Smooth muscle cell (in vitro differentiated cells): ENCODE measurements around the gene BCL2A1. TPM values are rescaled to one million over a fixed set of nuclear protein-coding genes. Genes with fewer than 3 reads are reported as not detected.

ENCODE experiments used
- DNase-seq: peaks from one replicate; lab custom pipeline; 2025; ENCODE audit not compliant: unreplicated experiment; lab: John Stamatoyannopoulos, UW
- H2AFZ ChIP-seq: fragments of 200-600 bp; sonication (generic); 2 replicates; pipeline ENCODE4 v1.6.0; 2016; ENCODE audit warnings: antibody characterized with exemption, low read depth, mild to moderate bottlenecking
- H3F3A ChIP-seq: fragments of 200-600 bp; sonication (generic); 2 replicates; pipeline ENCODE4 v1.6.0; 2017; ENCODE audit warnings: antibody characterized with exemption, low read depth
- H3K27ac ChIP-seq: fragments of 200-600 bp; sonication (generic); 2 replicates; pipeline ENCODE4 v1.5.1; 2016; ENCODE audit warnings: low read depth, mild to moderate bottlenecking
- H3K27me3 ChIP-seq: fragments of 200-600 bp; sonication (generic); 2 replicates; pipeline ENCODE4 v1.6.1; 2016; ENCODE audit warnings: low read depth, mild to moderate bottlenecking
- H3K36me3 ChIP-seq: fragments of 200-600 bp; sonication (generic); 2 replicates; pipeline ENCODE4 v1.5.1; 2016; ENCODE audit warnings: low read depth
- H3K4me1 ChIP-seq: fragments of 200-600 bp; sonication (generic); 2 replicates; pipeline ENCODE4 v1.5.1; 2016; ENCODE audit warnings: low read depth
- H3K4me2 ChIP-seq: fragments of 200-600 bp; sonication (generic); 2 replicates; pipeline ENCODE4 v1.6.0; 2016; ENCODE audit warnings: mild to moderate bottlenecking
- H3K4me3 ChIP-seq: fragments of 200-600 bp; sonication (generic); 2 replicates; pipeline ENCODE4 v1.5.1; 2016; ENCODE audit warnings: mild to moderate bottlenecking
- H3K79me2 ChIP-seq: fragments of 200-600 bp; sonication (generic); 2 replicates; pipeline ENCODE4 v1.6.0; 2016; ENCODE audit warnings: low read depth, mild to moderate bottlenecking
- H3K9ac ChIP-seq: fragments of 200-600 bp; sonication (generic); 2 replicates; pipeline ENCODE4 v1.6.0; 2016; ENCODE audit warnings: low read depth
- H3K9me3 ChIP-seq: fragments of 200-600 bp; sonication (generic); replicated peaks from 2 replicates; pipeline ENCODE4 v1.5.1; 2016; ENCODE audit warnings: low read depth
- H4K20me1 ChIP-seq: fragments of 200-600 bp; sonication (generic); 2 replicates; pipeline ENCODE4 v1.6.0; 2016; ENCODE audit warnings: low read depth
- WGBS: methylation state at CpG from one replicate; pipeline ENCODE4 v1.1.7; 2016; ENCODE audit warnings: low lambda C conversion rate; 5-methylcytosine and 5-hydroxymethylcytosine counted together
- polyA plus RNA-seq: library from polyadenylated mRNA; unstranded; fragments of >200 nt; fragmentation: Nextera tagmentation; extraction: Ambion mirVana; gene quantifications from 2 replicates; pipeline ENCODE4 v1.2.1, GENCODE V29; 2016
- total RNA-seq: library from RNA; depleted of rRNA; stranded (reverse); fragments of >200 nt; gene quantifications from 2 replicates; pipeline ENCODE4 v1.2.3, GENCODE V29; 2014
- TF ChIP-seq, protein P1 (sequence below): fragments of 200-600 bp; sonication (generic); IDR thresholded peaks from 2 replicates; pipeline ENCODE4 v1.5.1; 2017; ENCODE audit warnings: borderline replicate concordance, mild to moderate bottlenecking, antibody characterized with exemption; ENCODE audit not compliant: insufficient read depth, poor library complexity, severe bottlenecking

Gene BCL2A1
- total and polyA plus RNA-seq, 2 experiments from 2014 or later: 13.4 to 18.2 TPM

DNA sequence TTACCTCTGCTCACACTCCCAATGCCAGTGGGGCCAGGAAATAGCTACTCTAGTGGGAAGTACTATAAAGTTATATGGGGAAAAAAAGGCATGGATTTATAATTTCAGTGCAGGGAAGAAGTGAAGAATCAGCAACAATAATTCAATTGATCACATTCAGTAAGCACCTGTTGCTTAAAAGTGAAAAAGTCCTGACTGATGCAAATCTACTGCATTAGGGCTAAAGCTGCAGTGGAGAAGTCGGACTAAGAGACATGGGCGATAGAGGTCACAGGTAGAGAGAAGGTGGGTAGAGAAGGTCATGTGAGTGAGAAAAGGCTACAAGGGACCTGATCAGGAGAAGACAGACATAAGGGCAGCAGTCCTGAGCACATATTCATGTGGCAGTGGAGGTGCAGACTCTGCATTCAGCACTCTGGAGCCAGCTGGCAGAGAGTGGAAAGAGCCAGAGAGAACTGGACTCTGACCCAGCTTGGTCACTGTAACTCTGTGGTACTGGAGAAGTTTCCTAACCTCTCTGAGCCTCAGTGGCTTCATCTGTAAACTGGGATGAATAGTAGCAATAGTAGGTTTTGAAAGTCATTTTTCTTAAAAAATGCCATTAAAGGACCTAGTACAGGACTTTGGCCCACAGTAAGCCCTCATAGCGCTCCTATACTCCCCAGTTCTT, 17.6 kb upstream of the BCL2A1 start:
- TF ChIP-seq, protein P1, sequence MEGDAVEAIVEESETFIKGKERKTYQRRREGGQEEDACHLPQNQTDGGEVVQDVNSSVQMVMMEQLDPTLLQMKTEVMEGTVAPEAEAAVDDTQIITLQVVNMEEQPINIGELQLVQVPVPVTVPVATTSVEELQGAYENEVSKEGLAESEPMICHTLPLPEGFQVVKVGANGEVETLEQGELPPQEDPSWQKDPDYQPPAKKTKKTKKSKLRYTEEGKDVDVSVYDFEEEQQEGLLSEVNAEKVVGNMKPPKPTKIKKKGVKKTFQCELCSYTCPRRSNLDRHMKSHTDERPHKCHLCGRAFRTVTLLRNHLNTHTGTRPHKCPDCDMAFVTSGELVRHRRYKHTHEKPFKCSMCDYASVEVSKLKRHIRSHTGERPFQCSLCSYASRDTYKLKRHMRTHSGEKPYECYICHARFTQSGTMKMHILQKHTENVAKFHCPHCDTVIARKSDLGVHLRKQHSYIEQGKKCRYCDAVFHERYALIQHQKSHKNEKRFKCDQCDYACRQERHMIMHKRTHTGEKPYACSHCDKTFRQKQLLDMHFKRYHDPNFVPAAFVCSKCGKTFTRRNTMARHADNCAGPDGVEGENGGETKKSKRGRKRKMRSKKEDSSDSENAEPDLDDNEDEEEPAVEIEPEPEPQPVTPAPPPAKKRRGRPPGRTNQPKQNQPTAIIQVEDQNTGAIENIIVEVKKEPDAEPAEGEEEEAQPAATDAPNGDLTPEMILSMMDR: no peak
- no peak overlapping the region for H3K27ac ChIP-seq
- H3K79me2 ChIP-seq: no peaks in the 10 kb centered on the region
- 99% methylated on average over 3 of the region's 3 CpGs for WGBS
- H3K9me3 ChIP-seq: no peaks in the 10 kb centered on the region
- no peak overlapping the region for H3K9ac ChIP-seq
- no peaks in the 10 kb centered on the region for H3K4me1 ChIP-seq
- H3K4me2 ChIP-seq: no peak overlapping the region
- H3K27me3 ChIP-seq: no peaks in the 10 kb centered on the region
- H2AFZ ChIP-seq: no peak overlapping the region
- H3F3A ChIP-seq: no peaks in the 10 kb centered on the region
- H4K20me1 ChIP-seq: no peaks in the 10 kb centered on the region
- no peak for DNase-seq
- H3K4me3 ChIP-seq: no peak overlapping the region
- H3K36me3 ChIP-seq: no peaks in the 10 kb centered on the region

DNA sequence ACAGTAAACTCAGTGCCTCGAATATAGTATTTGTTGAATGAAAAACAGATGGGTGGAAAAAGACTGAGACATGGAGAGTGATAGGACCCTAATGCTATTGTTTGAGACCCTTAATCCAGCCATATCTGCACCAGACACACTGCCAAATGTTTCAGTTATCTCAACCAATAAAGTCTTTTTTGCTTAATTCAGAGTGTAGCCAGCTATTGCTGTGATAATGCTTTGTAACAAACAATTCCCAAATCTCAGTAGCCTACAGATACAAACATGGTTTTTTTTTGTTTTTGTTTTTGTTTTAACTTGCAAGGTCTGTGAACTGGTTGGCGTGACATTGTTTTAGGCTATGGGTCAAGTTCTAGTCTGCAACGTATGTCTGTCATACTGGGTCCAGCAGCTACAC, 17.0 kb upstream of the BCL2A1 start:
- no peak for DNase-seq
- Histone ChIP-seq H2AFZ (no peak overlapping the region), H4K20me1 (no peaks in the 10 kb centered on the region), H3K4me1 (no peaks in the 10 kb centered on the region), H3K27me3 (no peaks in the 10 kb centered on the region), H3K27ac (no peak overlapping the region), H3F3A (no peaks in the 10 kb centered on the region), H3K9ac (no peak overlapping the region), H3K4me3 (no peak overlapping the region), H3K79me2 (no peaks in the 10 kb centered on the region), H3K9me3 (no peaks in the 10 kb centered on the region), H3K4me2 (no peak overlapping the region), H3K36me3 (no peaks in the 10 kb centered on the region)
- WGBS: 90% methylated on average over 3 of the region's 3 CpGs
- TF ChIP-seq, protein P1: no peak

DNA sequence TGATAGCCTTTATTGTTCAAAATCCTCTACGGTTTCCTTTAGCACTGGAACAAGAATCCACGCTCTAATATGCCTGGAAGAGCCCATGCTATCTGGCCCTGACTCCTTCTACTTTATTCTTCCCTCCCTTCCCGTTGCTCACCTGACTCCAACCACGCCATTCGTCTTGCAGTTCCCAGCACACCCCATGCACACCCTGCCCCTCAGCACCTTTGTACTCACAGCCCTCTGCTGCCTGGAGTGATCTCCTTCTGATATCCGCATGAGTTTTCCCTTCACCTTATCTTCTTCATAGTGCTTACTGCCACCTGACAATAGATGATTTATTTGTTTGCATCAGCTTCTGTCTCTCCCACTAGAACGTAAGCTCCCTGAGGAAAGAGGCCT, 16.6 kb upstream of the BCL2A1 start:
- H3K9ac ChIP-seq: no peak overlapping the region
- H2AFZ ChIP-seq: no peak overlapping the region
- DNase-seq: no peak
- H3K9me3 ChIP-seq: no peaks in the 10 kb centered on the region
- no peaks in the 10 kb centered on the region for H3K36me3 ChIP-seq
- no peak overlapping the region for H3K27ac ChIP-seq
- H3F3A ChIP-seq: no peaks in the 10 kb centered on the region
- 90% methylated on average over 7 of the region's 7 CpGs for WGBS
- no peaks in the 10 kb centered on the region for H4K20me1 ChIP-seq
- no peaks in the 10 kb centered on the region for H3K79me2 ChIP-seq
- no peak overlapping the region for H3K4me3 ChIP-seq
- TF ChIP-seq, protein P1: no peak
- H3K27me3 ChIP-seq: no peaks in the 10 kb centered on the region
- no peaks in the 10 kb centered on the region for H3K4me1 ChIP-seq
- no peak overlapping the region for H3K4me2 ChIP-seq

DNA sequence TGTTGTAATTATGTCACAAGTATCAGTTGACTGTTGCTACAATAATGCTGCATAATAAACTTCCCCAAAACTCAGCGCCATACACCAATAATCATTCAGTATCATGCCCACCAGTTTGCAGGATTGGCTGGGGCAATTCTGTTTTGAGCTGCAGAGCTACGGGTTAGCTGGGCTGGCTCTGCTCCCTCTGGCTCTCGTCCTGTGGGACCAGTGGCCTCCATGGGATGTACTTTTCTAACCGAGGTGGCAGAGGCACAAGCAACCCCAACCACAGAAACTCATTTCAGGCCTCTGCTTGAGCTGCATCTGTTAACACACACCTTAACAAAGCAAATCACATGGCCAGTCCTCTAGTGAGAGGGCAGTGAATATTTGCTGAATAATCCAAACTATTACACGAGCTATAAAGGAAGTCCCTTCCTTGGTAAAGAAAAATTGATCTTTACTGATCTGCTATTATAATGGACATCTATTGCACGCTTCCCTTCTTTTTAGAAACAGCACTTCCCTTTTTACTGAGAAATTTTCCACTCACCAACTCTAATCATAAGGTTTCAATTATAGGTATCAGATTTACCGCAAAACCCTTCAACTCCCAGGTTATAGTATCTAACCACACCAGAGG, 10.9 kb upstream of the BCL2A1 start:
- 93% methylated on average over 7 of the region's 7 CpGs for WGBS
- Histone ChIP-seq H3F3A (peaks cover 4% of the 10 kb centered on the region), H3K4me3 (no peak overlapping the region), H3K9ac (no peak overlapping the region), H3K79me2 (no peaks in the 10 kb centered on the region), H3K36me3 (no peaks in the 10 kb centered on the region), H3K9me3 (no peaks in the 10 kb centered on the region), H4K20me1 (no peaks in the 10 kb centered on the region), H3K4me2 (no peak overlapping the region), H2AFZ (no peak overlapping the region), H3K27me3 (no peaks in the 10 kb centered on the region), H3K27ac (no peak overlapping the region), H3K4me1 (peaks cover 4% of the 10 kb centered on the region)
- DNase-seq: no peak
- TF ChIP-seq, protein P1: no peak
